Fibroblast of mammary gland (primary cell): Measurements from ENCODE around the gene PTCHD4.
A peak's percentile ranks its signal among the peaks of the same experiment; 100 is the strongest.

Experiments used
- DNase-seq: peaks from one replicate; pipeline ENCODE4 v3.0.0-alpha.2; 2010; ENCODE audit warnings: low read depth
- H3K4me3 ChIP-seq: 2 replicates; pipeline ENCODE4 v1.5.1; 2011; ENCODE audit warnings: low read depth, mild to moderate bottlenecking, low read length, moderate library complexity; ENCODE audit not compliant: control insufficient read depth
- CTCF ChIP-seq: conservative IDR thresholded peaks from 2 replicates; pipeline ENCODE4 v1.5.1; 2011; ENCODE audit warnings: low read depth, low read length, inconsistent platforms; ENCODE audit not compliant: control insufficient read depth, insufficient read depth

PTCHD4 gene

GRCh38 chr6:48099713-48100587 lies 11.0 kb downstream of the PTCHD4 start:
- no peak for TF ChIP-seq CTCF

DNA sequence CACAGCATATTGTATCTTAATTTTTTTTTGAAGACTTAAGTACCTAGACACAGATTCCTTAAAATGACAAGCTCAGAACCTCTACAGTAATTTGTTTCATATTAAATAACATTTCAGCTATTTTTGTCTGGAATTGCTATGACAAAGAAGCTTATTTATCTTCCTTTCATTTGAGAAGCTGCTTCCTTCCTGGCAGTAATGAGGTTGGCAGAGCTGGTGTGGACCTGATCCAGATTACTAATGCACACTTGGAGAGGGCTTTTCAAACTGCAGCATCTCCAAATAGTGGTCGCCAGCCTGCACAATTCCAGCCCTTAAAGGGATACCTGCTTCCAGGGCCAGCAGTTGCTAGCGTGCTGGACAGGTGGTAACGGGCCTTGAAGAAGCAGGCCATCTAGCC lies 12.1 kb downstream of the PTCHD4 start:
- no peak for TF ChIP-seq CTCF
- H3K4me3 ChIP-seq = no peak overlapping the region
- peak; percentile 55 for DNase-seq

More at GRCh38 chr6:48099713-48100587, 11.0 kb downstream of the PTCHD4 start:
- no peak overlapping the region for H3K4me3 ChIP-seq
- no peak for DNase-seq

DNA sequence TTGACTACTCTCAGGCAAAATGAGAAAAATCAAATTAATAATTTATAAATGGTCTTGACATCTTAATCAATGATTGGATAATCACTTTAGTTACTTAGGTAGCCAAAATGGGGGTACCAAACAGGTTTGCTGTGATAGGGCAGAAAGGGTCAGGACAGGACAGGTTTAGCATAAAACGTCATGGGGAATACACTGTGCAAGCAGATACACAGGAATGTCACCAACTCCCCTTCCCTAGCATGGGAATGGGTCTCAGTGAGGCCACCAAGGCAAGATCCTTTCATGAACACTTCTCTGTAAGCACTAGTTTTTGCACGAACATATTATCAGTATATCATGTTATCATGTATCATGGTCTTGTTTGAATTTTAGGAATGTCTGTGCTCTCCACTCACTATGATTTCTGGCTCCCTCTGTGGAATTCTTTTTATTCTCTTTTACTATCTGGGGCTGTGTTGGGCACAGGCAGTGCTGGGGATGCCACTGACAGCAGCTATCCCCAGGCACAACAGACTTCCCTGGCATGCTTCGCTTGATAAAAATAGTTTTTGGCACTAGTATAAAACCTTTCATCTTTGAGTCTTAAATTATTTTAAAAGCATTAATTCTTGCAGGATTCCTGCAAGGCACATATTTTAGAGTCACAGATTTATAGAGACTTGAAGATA lies 18.3 kb downstream of the PTCHD4 start:
- DNase-seq = no peak
- no peak for TF ChIP-seq CTCF
- H3K4me3 ChIP-seq = no peak overlapping the region

GRCh38 chr6:48090546-48090945 lies 20.5 kb downstream of the PTCHD4 start:
- DNase-seq = no peak
- H3K4me3 ChIP-seq = no peak overlapping the region
- no peak for TF ChIP-seq CTCF

DNA sequence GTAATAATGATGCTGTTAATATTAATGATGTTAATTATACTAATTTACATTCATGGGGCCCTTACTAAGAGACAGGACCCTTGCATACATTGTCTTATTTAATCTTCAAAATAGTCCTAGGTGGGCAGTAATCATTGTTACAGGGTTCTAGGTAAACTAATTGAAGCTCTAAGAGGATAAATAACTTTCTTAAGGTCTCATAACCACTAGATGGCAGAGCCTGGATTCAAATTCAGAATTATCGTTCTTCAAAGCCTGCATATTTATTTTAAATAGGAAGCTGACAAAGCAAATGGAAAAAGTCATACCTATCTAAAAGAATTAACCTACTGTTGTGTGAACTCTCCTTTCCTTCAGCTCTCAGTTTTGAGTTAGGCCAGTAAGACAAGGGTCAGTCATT lies 23.5 kb downstream of the PTCHD4 start:
- peak; percentile 55 for TF ChIP-seq CTCF
- H3K4me3 ChIP-seq = no peak overlapping the region
- peak; percentile 72 for DNase-seq

DNA sequence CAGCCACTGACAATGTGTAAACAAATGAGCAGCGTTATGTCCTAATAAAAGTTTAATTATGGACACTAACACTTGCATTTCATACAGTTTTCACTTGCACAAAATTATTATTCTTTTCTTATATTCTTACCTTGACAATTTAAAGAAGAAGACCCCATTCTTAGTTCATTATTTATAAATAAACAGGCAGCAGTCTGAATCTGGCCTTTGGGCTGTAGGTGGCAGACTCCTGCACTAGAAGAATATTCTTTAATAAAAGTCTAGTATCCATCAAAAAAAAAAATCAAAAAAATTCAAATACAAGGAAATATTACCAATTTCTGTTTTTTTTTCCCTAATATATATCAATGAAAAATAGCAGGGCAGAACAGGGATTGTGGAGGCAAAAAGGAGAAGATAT lies 24.8 kb downstream of the PTCHD4 start:
- no peak for DNase-seq
- peak; percentile 36 for TF ChIP-seq CTCF
- H3K4me3 ChIP-seq = no peak overlapping the region
